Measurements from ENCODE around the gene GREM2. TPM values are rescaled to one million over a fixed set of nuclear protein-coding genes. Genes with fewer than 3 reads are reported as not detected.

The GREM2 gene
- total RNA-seq, 1 experiment from 2014 or later = not detected

- Histone ChIP-seq H2AK5ac (ENCODE audit: insufficient read length, low read length) (no peak overlapping the region), H2AFZ (ENCODE audit: low read length) (no peak overlapping the region), H3T11ph (ENCODE audit: low read length) (no peak overlapping the region), H4K91ac (ENCODE audit: insufficient read length, low read depth, low read length) (no peak overlapping the region), H4K20me1 (ENCODE audit: control insufficient read depth, insufficient read depth, insufficient read length) (no peaks in the 10 kb centered on the region), H3K79me2 (ENCODE audit: insufficient read depth, low read length) (no peaks in the 10 kb centered on the region), H2BK20ac (ENCODE audit: low read depth, low read length, poor library complexity, severe bottlenecking) (no peak overlapping the region), H3K56ac (ENCODE audit: insufficient read length, low read depth, low read length) (no peak overlapping the region), H2BK15ac (ENCODE audit: low read depth, low read length) (no peak overlapping the region), H3K23ac (ENCODE audit: insufficient read length, low read depth, low read length) (no peak overlapping the region), H3K4ac (ENCODE audit: low read depth, low read length) (no peak overlapping the region), H3K9me3 (ENCODE audit: control insufficient read depth, low read depth, low read length) (no peaks in the 10 kb centered on the region), H3K4me2 (ENCODE audit: insufficient read depth, insufficient read length, low read length) (no peak overlapping the region), H2BK120ac (ENCODE audit: low read depth, low read length, poor library complexity, severe bottlenecking) (no peak overlapping the region), H3K9ac (ENCODE audit: extremely low read depth, insufficient read length, low read length) (no peak overlapping the region), H3K27me3 (ENCODE audit: insufficient read depth, low read length) (no peaks in the 10 kb centered on the region; the same call in 1 of the 2 replicates), H3K23me2 (ENCODE audit: insufficient read length, low read depth, low read length, poor library complexity, severe bottlenecking) (peaks cover 4% of the 10 kb centered on the region), H3K79me1 (ENCODE audit: insufficient read depth, low read depth, low read length, poor library complexity, severe bottlenecking) (no peaks in the 10 kb centered on the region), H2BK5ac (ENCODE audit: insufficient read length, low read length) (no peak overlapping the region), H3K14ac (ENCODE audit: insufficient read depth, low read length) (no peak overlapping the region), H3K4me1 (ENCODE audit: insufficient read depth, low read length) (peaks cover 5% of the 10 kb centered on the region; the same call in 1 of the 2 replicates), H4K8ac (replicated peaks; ENCODE audit: insufficient read length, low read depth, low read length) (no peak overlapping the region), H3K27ac (ENCODE audit: insufficient read length, low read depth, low read length) (no peak overlapping the region), H3K18ac (ENCODE audit: insufficient read length, low read depth, low read length) (no peak overlapping the region), H4K5ac (ENCODE audit: insufficient read length, low read depth, low read length) (no peak overlapping the region), H2BK12ac (ENCODE audit: insufficient read length, low read depth, low read length) (no peak overlapping the region)
- Mint-ChIP-seq H3K36me3 (ENCODE audit: insufficient read depth in 1 of 3, low read depth in 3 of 3) (no peaks in the 10 kb centered on the region), H3K27ac (no peak overlapping the region), H3K4me3 (no peak overlapping the region), H3K27me3 (ENCODE audit: low read depth) (peaks cover 40% of the 10 kb centered on the region), H3K9me3 (no peaks in the 10 kb centered on the region), H3K4me1 (peaks cover 38 to 47% of the 10 kb centered on the region in 2 experiments)
- TF ChIP-seq CTCF (conservative IDR thresholded peaks at IDR 0.05) = no peak
- WGBS (ENCODE audit: extremely low coverage, insufficient read length, low lambda C conversion rate) = no CpG with 5 or more reads among the region's 6 CpGs
- no peak for DNase-seq
These were observed 856 bp upstream of the GREM2 start for GRCh38 chr1:240612811-240613210.
